B cell (primary cell): ENCODE results near the gene CHST11. TPM values are rescaled to one million over a fixed set of nuclear protein-coding genes. Genes with fewer than 3 reads are reported as not detected.

Source experiments
- ATAC-seq: fragments of 200-7000 bp; cut with Tn5 transposase; one replicate; pipeline ENCODE4 v1.10.0; 2021; ENCODE audit warnings: low read depth, mild to moderate bottlenecking, moderate number of reproducible peaks, moderate library complexity
- CTCF ChIA-PET: fragments of 350-600 bp; sonication (Branson Sonifier 250); formaldehyde crosslinking; loops from one replicate; lab custom pipeline; 2021; ENCODE audit warnings: antibody characterized with exemption, inconsistent platforms; lab: Charles Lee
- POLR2A ChIA-PET: fragments of 350-600 bp; sonication (Branson Sonifier 250); formaldehyde crosslinking; loops from one replicate; lab custom pipeline; 2021; ENCODE audit warnings: antibody characterized with exemption; lab: Charles Lee
- DNase-seq: peaks from one replicate; pipeline ENCODE4 v3.0.0; 2013
- H2AFZ ChIP-seq: 2 replicates; pipeline ENCODE4 v1.6.1; 2012; ENCODE audit warnings: mild to moderate bottlenecking, low read depth, low read length; ENCODE audit not compliant: insufficient read depth, poor library complexity, severe bottlenecking
- H3K27ac ChIP-seq, 2 donors: 1 replicate in 1 of 2; 2 replicates in 1 of 2; pipeline ENCODE4 v1.5.1; 2012 to 2013; ENCODE audit warnings: low read length in 2 of 2, mild to moderate bottlenecking in 2 of 2, moderate library complexity in 1 of 2
- H3K27me3 ChIP-seq, 4 experiments: fragments of 200-600 bp in 1 of 4; sonication (generic) in 1 of 4; replicated peaks in 1 of 4; 1 replicate in 2 of 4; 2 replicates in 2 of 4; pipeline versions ENCODE4 v1.6.1 to v1.7.0; 2013 to 2016; ENCODE audit warnings: low read length in 3 of 4, mild to moderate bottlenecking in 2 of 4, mixed read lengths in 1 of 4, moderate library complexity in 1 of 4; ENCODE audit not compliant: insufficient read depth in 4 of 4, control insufficient read depth in 3 of 4; ENCODE audit errors: control extremely low read depth in 1 of 4
- H3K36me3 ChIP-seq, 2 experiments: replicated peaks in 1 of 2; 1 replicate in 1 of 2; 2 replicates in 1 of 2; pipeline versions ENCODE4 v1.6.1 to v1.7.1; 2013; ENCODE audit warnings: low read length in 1 of 2; ENCODE audit not compliant: insufficient read depth in 2 of 2, control insufficient read depth in 1 of 2; ENCODE audit errors: control extremely low read depth in 1 of 2, extremely low read depth in 1 of 2
- H3K4me1 ChIP-seq, 2 donors: fragments of 200-600 bp in 1 of 2; sonication (generic) in 1 of 2; 1 replicate in 1 of 2; 2 replicates in 1 of 2; pipeline versions ENCODE4 v1.5.1 to v1.6.1; 2013 to 2017; ENCODE audit warnings: low read length in 2 of 2; ENCODE audit not compliant: control insufficient read depth in 2 of 2, insufficient read depth in 2 of 2
- H3K4me2 ChIP-seq: replicated peaks from 2 replicates; pipeline ENCODE3; 2012; ENCODE audit warnings: mild to moderate bottlenecking, low read depth, low read length; ENCODE audit not compliant: poor library complexity, severe bottlenecking
- H3K4me3 ChIP-seq, 5 experiments: fragments of 200-600 bp in 1 of 5; sonication (generic) in 1 of 5; 1 replicate in 3 of 5; 2 replicates in 2 of 5; pipeline versions ENCODE4 v1.5.1 to v1.7.0; 2011 to 2016; ENCODE audit warnings: low read length in 4 of 5, mild to moderate bottlenecking in 4 of 5, low read depth in 2 of 5, control low read depth in 1 of 5, moderate library complexity in 1 of 5; ENCODE audit not compliant: insufficient read depth in 1 of 5; ENCODE audit errors: control extremely low read depth in 1 of 5, extremely low read depth in 1 of 5
- H3K79me2 ChIP-seq: fragments of 200-600 bp; sonication (generic); one replicate; pipeline ENCODE4 v1.6.0; 2016; ENCODE audit warnings: low read length; ENCODE audit not compliant: control insufficient read depth, insufficient read depth
- H3K9ac ChIP-seq: fragments of 200-600 bp; sonication (generic); 2 replicates; pipeline ENCODE4 v1.6.1; 2017; ENCODE audit warnings: mild to moderate bottlenecking, low read length, moderate library complexity
- H3K9me3 ChIP-seq, 3 donors: one replicate each; pipeline versions ENCODE4 v1.6.1 to v1.7.1; 2013; ENCODE audit warnings: low read length in 2 of 3; ENCODE audit not compliant: control insufficient read depth in 2 of 3, insufficient read depth in 1 of 3; ENCODE audit errors: control extremely low read depth in 1 of 3
- H4K20me1 ChIP-seq: 2 replicates; pipeline ENCODE4 v1.6.0; 2012; ENCODE audit warnings: mild to moderate bottlenecking, low read length; ENCODE audit not compliant: insufficient read depth, control insufficient read depth, poor library complexity, severe bottlenecking
- H3K27ac Mint-ChIP-seq: one replicate; pipeline ENCODE4 v1.8.0; 2021; ENCODE audit warnings: mixed read lengths
- H3K27me3 Mint-ChIP-seq: one replicate; pipeline ENCODE4 v1.8.0; 2021; ENCODE audit warnings: mixed read lengths
- H3K4me1 Mint-ChIP-seq: one replicate; pipeline ENCODE4 v1.8.0; 2021; ENCODE audit warnings: mixed read lengths
- H3K4me3 Mint-ChIP-seq: one replicate; pipeline ENCODE4 v1.8.0; 2021; ENCODE audit warnings: mixed read lengths
- H3K9me3 Mint-ChIP-seq: one replicate; pipeline ENCODE4 v1.8.0; 2022; ENCODE audit warnings: mixed read lengths; ENCODE audit not compliant: insufficient read depth
- EZH2 ChIP-seq: IDR thresholded peaks from 2 replicates; pipeline ENCODE4 v1.6.1; 2012; ENCODE audit warnings: borderline replicate concordance, low read depth, mild to moderate bottlenecking, moderate library complexity, low read length; ENCODE audit not compliant: insufficient read depth, poor library complexity, severe bottlenecking
- WGBS: methylation state at CpG from one replicate; pipeline ENCODE4 v1.1.5; 2013; ENCODE audit warnings: missing lambda C conversion rate; ENCODE audit not compliant: insufficient coverage; 5-methylcytosine and 5-hydroxymethylcytosine counted together
- intact Hi-C: fragments of 100-400 bp; cut with micrococcal nuclease; formaldehyde crosslinking; loops from one replicate; pipeline ENCODE4 v1.10.0; 2022
- polyA plus RNA-seq: library from polyadenylated mRNA; depleted of rRNA; stranded (reverse); fragments of >200 nt; gene quantifications from 2 replicates; pipeline ENCODE4 v1.2.3, GENCODE V29; 2012
- total RNA-seq, 2 donors: library from RNA; stranded (reverse); fragments of 120-200 nt in 1 of 2; gene quantifications; 1 replicate in 1 of 2; 2 replicates in 1 of 2; pipeline versions ENCODE4 v1.2.3 to v1.2.4, GENCODE V29; 2013 to 2022
- TF ChIP-seq, protein P1 (sequence below): fragments of 200-600 bp; IDR thresholded peaks from one replicate; pipeline ENCODE4 v1.8.0; 2022; ENCODE audit warnings: antibody characterized with exemption, mild to moderate bottlenecking

The CHST11 gene
- total and polyA plus RNA-seq, 2 donors (not counting 1 experiment from before 2014, with no cell fraction given) = 46.3 to 152 TPM

- DNase-seq = no peak
- 87% methylated on average over 9 of the region's 9 CpGs for WGBS
- CTCF ChIA-PET = interaction anchor here (1.3 kb wide), 1 partner anchor 20 kb away, joined by 3 read pairs; no protein-coding TSS in a partner anchor
Observed at GRCh38 chr12:104549815-104550480, 93.2 kb downstream of the CHST11 start.

More at GRCh38 chr12:104549815-104550480, 93.2 kb downstream of the CHST11 start:
- Mint-ChIP-seq H3K4me3 (no peak overlapping the region), H3K4me1 (peaks cover 90% of the 10 kb centered on the region), H3K27ac (no peak overlapping the region), H3K9me3 (peaks cover 5% of the 10 kb centered on the region), H3K27me3 (no peaks in the 10 kb centered on the region)
- H3K4me1 ChIP-seq = peaks cover 43 to 83% of the 10 kb centered on the region in 2 donors
- no peak overlapping the region for H3K27ac ChIP-seq
- peaks cover 0 to 4% of the 10 kb centered on the region in 2 experiments for H3K36me3 ChIP-seq
- no peak for ATAC-seq
- intact Hi-C loops = no loop called here
- peaks cover 0 to 17% (median 12%) of the 10 kb centered on the region in 3 donors for H3K9me3 ChIP-seq
- H3K4me3 ChIP-seq = no peak overlapping the region
- no peaks in the 10 kb centered on the region for H3K27me3 ChIP-seq
- peaks cover 99% of the 10 kb centered on the region for H3K79me2 ChIP-seq
- POLR2A ChIA-PET = no interaction called here
- peaks cover 90% of the 10 kb centered on the region for H4K20me1 ChIP-seq
- TF ChIP-seq, protein P1, sequence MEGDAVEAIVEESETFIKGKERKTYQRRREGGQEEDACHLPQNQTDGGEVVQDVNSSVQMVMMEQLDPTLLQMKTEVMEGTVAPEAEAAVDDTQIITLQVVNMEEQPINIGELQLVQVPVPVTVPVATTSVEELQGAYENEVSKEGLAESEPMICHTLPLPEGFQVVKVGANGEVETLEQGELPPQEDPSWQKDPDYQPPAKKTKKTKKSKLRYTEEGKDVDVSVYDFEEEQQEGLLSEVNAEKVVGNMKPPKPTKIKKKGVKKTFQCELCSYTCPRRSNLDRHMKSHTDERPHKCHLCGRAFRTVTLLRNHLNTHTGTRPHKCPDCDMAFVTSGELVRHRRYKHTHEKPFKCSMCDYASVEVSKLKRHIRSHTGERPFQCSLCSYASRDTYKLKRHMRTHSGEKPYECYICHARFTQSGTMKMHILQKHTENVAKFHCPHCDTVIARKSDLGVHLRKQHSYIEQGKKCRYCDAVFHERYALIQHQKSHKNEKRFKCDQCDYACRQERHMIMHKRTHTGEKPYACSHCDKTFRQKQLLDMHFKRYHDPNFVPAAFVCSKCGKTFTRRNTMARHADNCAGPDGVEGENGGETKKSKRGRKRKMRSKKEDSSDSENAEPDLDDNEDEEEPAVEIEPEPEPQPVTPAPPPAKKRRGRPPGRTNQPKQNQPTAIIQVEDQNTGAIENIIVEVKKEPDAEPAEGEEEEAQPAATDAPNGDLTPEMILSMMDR = no peak
- no peak for TF ChIP-seq EZH2
- H3K9ac ChIP-seq = no peak overlapping the region
- no peak overlapping the region for H2AFZ ChIP-seq
- H3K4me2 ChIP-seq = no peak overlapping the region
